Measurements from ENCODE around the gene CABP5. TPM values are rescaled to one million over a fixed set of nuclear protein-coding genes. Genes with fewer than 3 reads are reported as not detected.

Gene CABP5
- total and polyA plus RNA-seq, 9 donors = not detected

GRCh38 chr19:48053076-48053475, 9.2 kb upstream of the CABP5 start:
- Histone ChIP-seq H3K9me3 (no peaks in the 10 kb centered on the region), H3K27me3 (no peaks in the 10 kb centered on the region), H3K36me3 (no peaks in the 10 kb centered on the region), H3K27ac (no peak overlapping the region), H3K4me1 (ENCODE audit: insufficient read depth) (no peaks in the 10 kb centered on the region), H3K4me3 (no peak overlapping the region)
- DNase-seq = no peak
- no peak for TF ChIP-seq EP300 (IDR thresholded peaks at IDR 0.05)
- no peak for TF ChIP-seq CTCF (IDR thresholded peaks at IDR 0.05)
- 79 to 91% (median 86%) methylated on average over 5 of the region's 5 CpGs for WGBS, 3 donors
- intact Hi-C loops (cut with DNase I) = no loop called here

- WGBS, 3 donors = 81 to 84% (median 84%) methylated on average over 10 of the region's 10 CpGs
- Histone ChIP-seq H3K27me3 (no peaks in the 10 kb centered on the region), H3K27ac (no peak overlapping the region), H3K4me3 (no peak overlapping the region), H3K4me1 (ENCODE audit: insufficient read depth) (no peaks in the 10 kb centered on the region), H3K36me3 (no peaks in the 10 kb centered on the region), H3K9me3 (no peaks in the 10 kb centered on the region)
- intact Hi-C loops (cut with DNase I) = no loop called here
- no peak for TF ChIP-seq CTCF (IDR thresholded peaks at IDR 0.05)
- no peak for TF ChIP-seq POLR2A (IDR thresholded peaks at IDR 0.05)
- TF ChIP-seq EP300 (IDR thresholded peaks at IDR 0.05) = no peak
- DNase-seq = no peak
Observed at GRCh38 chr19:48051335-48052033, 7.6 kb upstream of the CABP5 start.

- intact Hi-C loops (cut with DNase I) = no loop called here
- 75 to 86% (median 83%) methylated on average over 5 of the region's 5 CpGs for WGBS, 3 donors
- Histone ChIP-seq H3K27ac (no peak overlapping the region), H3K4me3 (no peak overlapping the region), H3K36me3 (no peaks in the 10 kb centered on the region), H3K27me3 (no peaks in the 10 kb centered on the region), H3K4me1 (ENCODE audit: insufficient read depth) (no peaks in the 10 kb centered on the region), H3K9me3 (no peaks in the 10 kb centered on the region)
- DNase-seq = no peak
- TF ChIP-seq EP300 (IDR thresholded peaks at IDR 0.05) = no peak
- TF ChIP-seq POLR2A (IDR thresholded peaks at IDR 0.05) = no peak
- TF ChIP-seq CTCF (IDR thresholded peaks at IDR 0.05) = no peak
Observed at GRCh38 chr19:48044561-48044960, 682 bp upstream of the CABP5 start.

- Histone ChIP-seq H3K9me3 (no peaks in the 10 kb centered on the region), H3K4me3 (no peak overlapping the region), H3K27me3 (no peaks in the 10 kb centered on the region), H3K27ac (no peak overlapping the region), H3K4me1 (ENCODE audit: insufficient read depth) (no peaks in the 10 kb centered on the region), H3K36me3 (no peaks in the 10 kb centered on the region)
- TF ChIP-seq CTCF (IDR thresholded peaks at IDR 0.05) = no peak
- no peak for TF ChIP-seq POLR2A (IDR thresholded peaks at IDR 0.05)
- TF ChIP-seq EP300 (IDR thresholded peaks at IDR 0.05) = no peak
- no peak for DNase-seq
- 36 to 70% (median 49%) methylated on average over 2 of the region's 2 CpGs for WGBS, 3 donors
- intact Hi-C loops (cut with DNase I) = no loop called here
Observed at GRCh38 chr19:48041877-48042580, 1.9 kb downstream of the CABP5 start.
